ENCODE results near the gene FCHO2. TPM values are rescaled to one million over a fixed set of nuclear protein-coding genes. Genes with fewer than 3 reads are reported as not detected.
A peak's percentile ranks its signal among the peaks of the same experiment; 100 is the strongest.
"Not testable (repeated sequence)": the region's sequence is repeated elsewhere in the genome, so short reads cannot be mapped to it uniquely, and the experiment has no call there.

Gene FCHO2
- 1 to 10 TPM; 3.4 to 7.1 TPM for total RNA-seq

GRCh38 chr5:72955768-72956323 is at the start of gene FCHO2:
FCHO2 (plus strand) TSS chr5:72956041; CDS start chr5:72956097, 56 bp downstream.
- peak; percentile 98 for DNase-seq (ENCODE audit: low spot score)
- Mint-ChIP-seq H3K36me3 (no peaks in the 10 kb centered on the region), H3K9me3 (no peaks in the 10 kb centered on the region), H3K27ac (peak within 1 kb of the TSS; percentile 83 to 92), H3K4me1 (ENCODE audit: low read depth in 2 of 2) (peaks cover 12 to 16% of the 10 kb centered on the region in 2 donors), H3K4me3 (peak within 1 kb of the TSS; percentile 96), H3K27me3 (peaks cover 0 to 6% of the 10 kb centered on the region in 2 donors)
- peak; percentile 99 for ATAC-seq

DNA sequence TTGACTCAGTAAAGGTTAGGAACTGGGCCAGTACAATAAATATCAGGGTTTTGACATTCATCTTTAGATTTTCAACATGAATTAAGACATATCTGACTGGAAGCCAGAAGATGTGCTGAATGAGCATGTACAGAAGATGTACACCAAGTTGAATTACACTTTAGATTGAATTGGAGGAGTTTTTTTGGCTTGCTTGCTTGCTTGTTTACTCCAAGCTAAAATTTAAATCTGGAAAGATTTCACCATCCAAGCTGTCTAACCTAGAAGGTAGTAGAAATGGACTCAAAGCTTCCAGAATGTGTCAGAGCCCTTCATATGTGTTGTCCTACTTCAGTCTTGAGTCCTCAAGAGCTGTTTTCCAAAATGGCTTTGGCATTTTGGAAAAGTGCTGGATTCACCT is 49.0 kb upstream of the FCHO2 start:
- no peak overlapping the region for H3K4me3 Mint-ChIP-seq
- peaks cover 34% of the 10 kb centered on the region for H3K36me3 Mint-ChIP-seq
- no peaks in the 10 kb centered on the region for H3K9me3 Mint-ChIP-seq
- no peak overlapping the region for H3K27ac Mint-ChIP-seq
- ATAC-seq (no peak), DNase-seq (ENCODE audit: low spot score) (no peak)
- no peaks in the 10 kb centered on the region for H3K27me3 Mint-ChIP-seq
- H3K4me1 Mint-ChIP-seq (ENCODE audit: low read depth in 2 of 2), result no peaks in the 10 kb centered on the region

GRCh38 chr5:72908664-72909063 is 47.2 kb upstream of the FCHO2 start:
- no peak overlapping the region for H3K4me3 Mint-ChIP-seq
- ATAC-seq (no peak), DNase-seq (ENCODE audit: low spot score) (no peak)
- H3K36me3 Mint-ChIP-seq, result peaks cover 34% of the 10 kb centered on the region
- H3K27ac Mint-ChIP-seq, result no peak overlapping the region
- no peaks in the 10 kb centered on the region for H3K9me3 Mint-ChIP-seq
- H3K4me1 Mint-ChIP-seq (ENCODE audit: low read depth in 2 of 2), result no peaks in the 10 kb centered on the region
- H3K27me3 Mint-ChIP-seq, result no peaks in the 10 kb centered on the region

DNA sequence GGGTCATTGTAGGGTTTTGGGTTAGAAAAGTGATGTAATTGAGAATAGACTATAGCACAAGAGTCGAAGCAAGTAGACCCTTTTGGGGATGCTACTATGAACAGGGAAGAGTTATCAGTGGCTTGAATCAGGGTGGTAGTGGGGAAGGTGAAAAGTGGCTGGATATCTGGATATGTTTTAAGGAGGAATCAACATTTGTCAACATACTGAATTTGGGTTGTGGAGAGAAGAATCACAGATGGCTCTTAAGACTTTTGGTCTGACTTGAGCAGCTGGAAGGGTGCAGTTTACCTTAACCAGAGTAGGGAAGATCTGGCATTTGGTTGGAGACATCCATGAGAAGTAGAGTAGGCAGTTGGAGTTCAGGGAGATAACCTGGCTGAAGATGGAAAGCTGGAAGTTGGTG is 38.5 kb upstream of the FCHO2 start:
- H3K4me1 Mint-ChIP-seq (ENCODE audit: low read depth in 2 of 2), result peaks cover 0 to 4% of the 10 kb centered on the region in 2 donors
- no peak overlapping the region for H3K27ac Mint-ChIP-seq
- no peaks in the 10 kb centered on the region for H3K27me3 Mint-ChIP-seq
- no peak overlapping the region for H3K4me3 Mint-ChIP-seq
- DNase-seq (ENCODE audit: low spot score) (no peak), ATAC-seq (no peak)
- H3K36me3 Mint-ChIP-seq, result no peaks in the 10 kb centered on the region
- no peaks in the 10 kb centered on the region for H3K9me3 Mint-ChIP-seq

- Mint-ChIP-seq H3K27me3 (no peaks in the 10 kb centered on the region), H3K36me3 (no peaks in the 10 kb centered on the region), H3K27ac (no peak overlapping the region), H3K4me3 (no peak overlapping the region), H3K4me1 (ENCODE audit: low read depth in 2 of 2) (peaks cover 0 to 4% of the 10 kb centered on the region in 2 donors), H3K9me3 (no peaks in the 10 kb centered on the region)
- ATAC-seq (no peak), DNase-seq (ENCODE audit: low spot score) (no peak)
These were observed 34.9 kb upstream of the FCHO2 start for GRCh38 chr5:72920690-72921502.

GRCh38 chr5:72921886-72922285 is 34.0 kb upstream of the FCHO2 start:
- ATAC-seq, result no peak

GRCh38 chr5:72922422-72922821 is 33.4 kb upstream of the FCHO2 start:
- Mint-ChIP-seq H3K27me3 (peaks cover 0 to 3% of the 10 kb centered on the region in 2 donors), H3K4me1 (ENCODE audit: low read depth in 2 of 2) (peaks cover 0 to 1% of the 10 kb centered on the region in 2 donors), H3K27ac (no peak overlapping the region), H3K36me3 (no peaks in the 10 kb centered on the region), H3K9me3 (no peaks in the 10 kb centered on the region), H3K4me3 (no peak overlapping the region)
- ATAC-seq (no peak), DNase-seq (ENCODE audit: low spot score) (no peak)

More at GRCh38 chr5:72921886-72922285, 34.0 kb upstream of the FCHO2 start:
- no peaks in the 10 kb centered on the region for H3K36me3 Mint-ChIP-seq
- H3K27ac Mint-ChIP-seq, result no peak overlapping the region
- no peaks in the 10 kb centered on the region for H3K9me3 Mint-ChIP-seq
- no peak overlapping the region for H3K4me3 Mint-ChIP-seq
- no peaks in the 10 kb centered on the region for H3K27me3 Mint-ChIP-seq
- peaks cover 0 to 4% of the 10 kb centered on the region in 2 donors for H3K4me1 Mint-ChIP-seq (ENCODE audit: low read depth in 2 of 2)
- no peak for DNase-seq (ENCODE audit: low spot score)

DNA sequence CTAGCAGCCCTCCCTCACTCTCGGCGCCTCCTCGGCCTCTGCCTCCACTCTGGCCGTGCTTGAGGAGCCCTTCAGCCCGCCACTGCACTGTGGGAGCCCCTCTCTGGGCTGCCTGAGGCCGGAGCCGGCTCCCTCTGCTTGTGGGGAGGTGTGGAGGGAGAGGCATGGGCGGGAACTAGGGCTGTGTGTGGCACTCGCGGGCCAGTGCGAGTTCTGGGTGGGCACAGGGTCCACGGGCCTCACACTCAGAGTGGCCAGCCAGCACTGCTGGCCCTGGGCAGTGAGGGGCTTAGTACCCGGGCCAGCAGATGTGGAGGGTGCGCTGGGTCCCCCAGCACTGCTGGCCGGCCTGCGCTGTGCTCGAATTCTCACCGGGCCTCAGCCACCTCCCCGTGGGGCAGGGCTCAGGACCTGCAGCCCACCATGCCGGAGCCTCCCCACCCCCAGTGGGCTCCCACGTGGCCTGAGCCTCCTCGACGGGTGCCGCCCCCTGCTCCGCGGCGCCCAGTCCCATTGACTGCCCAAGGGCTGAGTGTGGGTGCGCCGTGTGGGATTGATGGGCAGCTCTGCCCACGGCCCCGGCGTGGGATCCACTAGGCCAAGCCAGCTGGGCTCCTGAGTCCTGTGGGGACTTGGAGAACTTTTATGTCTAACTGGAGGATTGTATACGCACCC is 30.4 kb upstream of the FCHO2 start:
- no peaks in the 10 kb centered on the region for H3K9me3 Mint-ChIP-seq
- H3K4me3 Mint-ChIP-seq, result no peak overlapping the region
- ATAC-seq, result peak in 1 of 2 donors; percentile 28
- H3K27ac Mint-ChIP-seq, result no peak overlapping the region
- peaks cover 0 to 5% of the 10 kb centered on the region in 2 donors for H3K27me3 Mint-ChIP-seq
- no peaks in the 10 kb centered on the region for H3K4me1 Mint-ChIP-seq (ENCODE audit: low read depth in 2 of 2)
- no peak for DNase-seq (ENCODE audit: low spot score)
- no peaks in the 10 kb centered on the region for H3K36me3 Mint-ChIP-seq

DNA sequence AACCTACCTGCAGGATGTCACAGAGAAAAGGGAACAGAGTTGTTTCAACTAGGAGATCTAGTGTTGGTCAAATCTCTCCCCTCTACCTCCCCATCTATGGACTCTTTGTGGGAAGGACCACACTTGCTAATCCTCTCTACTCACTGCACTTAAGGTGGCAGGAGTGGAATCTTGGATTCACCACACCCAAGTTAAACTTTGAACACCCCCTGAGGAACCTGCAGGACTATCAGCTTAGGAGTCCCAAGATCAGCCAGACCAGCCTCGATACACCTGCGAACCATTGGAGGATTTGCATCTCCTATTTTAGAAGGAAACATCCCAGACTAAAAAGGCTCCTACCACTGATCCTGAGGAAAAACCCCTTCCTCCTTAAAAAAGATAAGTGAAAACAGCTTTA is 23.2 kb upstream of the FCHO2 start:
- not testable (repeated sequence) for DNase-seq (ENCODE audit: low spot score); H3K27ac Mint-ChIP-seq; H3K36me3 Mint-ChIP-seq; H3K9me3 Mint-ChIP-seq; H3K4me1 Mint-ChIP-seq (ENCODE audit: low read depth in 2 of 2); H3K4me3 Mint-ChIP-seq; ATAC-seq
- H3K27me3 Mint-ChIP-seq, result peaks cover 21 to 24% of the 10 kb centered on the region in 2 donors

- not testable (repeated sequence) for DNase-seq (ENCODE audit: low spot score); H3K4me1 Mint-ChIP-seq (ENCODE audit: low read depth in 2 of 2); H3K9me3 Mint-ChIP-seq; H3K36me3 Mint-ChIP-seq; H3K4me3 Mint-ChIP-seq; H3K27ac Mint-ChIP-seq; ATAC-seq
- H3K27me3 Mint-ChIP-seq, result peaks cover 31 to 43% of the 10 kb centered on the region in 2 donors
These were observed 20.7 kb upstream of the FCHO2 start for GRCh38 chr5:72934953-72935725.

GRCh38 chr5:72936893-72937292 is 18.9 kb upstream of the FCHO2 start:
- H3K36me3 Mint-ChIP-seq, result no peaks in the 10 kb centered on the region
- no peak overlapping the region for H3K27ac Mint-ChIP-seq
- H3K4me1 Mint-ChIP-seq (ENCODE audit: low read depth in 2 of 2), result peaks cover 0 to 4% of the 10 kb centered on the region in 2 donors
- no peaks in the 10 kb centered on the region for H3K9me3 Mint-ChIP-seq
- ATAC-seq, result no peak
- no peak for DNase-seq (ENCODE audit: low spot score)
- no peak overlapping the region for H3K4me3 Mint-ChIP-seq
- H3K27me3 Mint-ChIP-seq, result peaks cover 34 to 50% of the 10 kb centered on the region in 2 donors

DNA sequence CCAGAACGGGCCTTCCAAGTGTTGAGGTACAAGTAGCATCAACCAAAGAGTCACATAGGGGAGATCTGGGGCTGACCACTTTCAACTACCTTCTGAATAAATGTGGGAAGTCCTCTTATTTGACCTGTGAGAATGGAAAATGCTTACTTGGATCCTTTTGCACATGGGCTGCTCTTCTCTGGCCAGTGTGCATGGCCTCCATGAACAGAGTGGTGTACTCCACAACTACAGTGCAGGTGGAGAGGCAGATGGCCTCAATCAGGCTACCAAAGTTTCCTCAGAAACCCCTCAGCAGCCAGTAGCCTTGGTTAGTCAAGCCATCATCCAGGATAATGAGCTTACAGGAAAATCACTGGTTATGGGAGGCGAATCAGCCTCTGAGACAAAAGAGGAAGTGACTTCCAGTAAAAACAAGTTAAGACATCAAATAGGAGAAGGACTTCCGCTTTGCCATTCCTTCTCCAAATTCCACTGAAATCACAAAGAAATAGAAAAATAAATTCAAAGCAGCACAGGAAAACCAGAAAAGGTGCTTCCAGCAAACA is 18.3 kb upstream of the FCHO2 start:
- no peak for ATAC-seq

DNA sequence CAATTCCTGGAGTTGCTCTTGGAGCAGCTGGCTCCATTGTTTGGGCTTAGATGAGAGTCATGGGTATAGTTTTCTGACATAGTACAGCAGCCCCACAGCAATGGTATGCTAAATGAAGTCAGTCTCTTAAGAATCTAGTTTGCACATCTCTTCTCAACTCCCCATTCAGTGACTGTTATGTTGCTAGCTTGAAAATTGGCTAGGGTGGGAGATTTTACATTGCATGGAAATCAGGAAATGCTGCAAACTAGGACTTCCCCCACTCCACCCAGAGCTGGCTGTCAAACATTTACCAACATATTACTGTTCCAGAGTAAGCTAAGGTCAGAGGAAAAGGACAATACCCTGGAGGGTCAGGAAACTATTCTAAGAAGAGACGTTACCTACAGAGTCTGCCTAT is 17.6 kb upstream of the FCHO2 start:
- no peak for ATAC-seq
- Mint-ChIP-seq H3K27me3 (peaks cover 32 to 44% of the 10 kb centered on the region in 2 donors), H3K36me3 (no peaks in the 10 kb centered on the region), H3K9me3 (no peaks in the 10 kb centered on the region), H3K27ac (no peak overlapping the region), H3K4me3 (no peak overlapping the region), H3K4me1 (ENCODE audit: low read depth in 2 of 2) (peaks cover 0 to 4% of the 10 kb centered on the region in 2 donors)
- DNase-seq (ENCODE audit: low spot score), result no peak

More for the DNA sequence above, 18.3 kb upstream of the FCHO2 start:
- DNase-seq (ENCODE audit: low spot score), result no peak
- H3K36me3 Mint-ChIP-seq, result no peaks in the 10 kb centered on the region
- H3K9me3 Mint-ChIP-seq, result no peaks in the 10 kb centered on the region
- H3K27me3 Mint-ChIP-seq, result peaks cover 34 to 50% of the 10 kb centered on the region in 2 donors
- H3K4me1 Mint-ChIP-seq (ENCODE audit: low read depth in 2 of 2), result peaks cover 0 to 4% of the 10 kb centered on the region in 2 donors
- no peak overlapping the region for H3K27ac Mint-ChIP-seq
- no peak overlapping the region for H3K4me3 Mint-ChIP-seq
